ENCODE data around the gene SLC6A12. TPM values are rescaled to one million over a fixed set of nuclear protein-coding genes. Genes with fewer than 3 reads are reported as not detected.

Gene SLC6A12
- polyA plus RNA-seq, 3 donors: 15.3 to 19.1 (median 18.2) TPM

- no peak for DNase-seq
Measured at GRCh38 chr12:140162-140561, 73.8 kb downstream of the SLC6A12 start.

Other genes with a start within 250 kb of the SLC6A12 start
- gene IQSEC3, start 147.4 kb downstream of the SLC6A12 start, polyA plus RNA-seq (ENCODE audit: insufficient read length in 3 of 3): 10 to 100 TPM in 2 of 3 donors, 1 to 10 TPM in 1; 7.5 to 12.8 (median 11.0) TPM
- gene SLC6A13, start 48.7 kb upstream of the SLC6A12 start, polyA plus RNA-seq (ENCODE audit: insufficient read length in 3 of 3): 10 to 100 TPM; 44.2 to 60.0 (median 57.2) TPM
- gene KDM5A, start 175.2 kb upstream of the SLC6A12 start, polyA plus RNA-seq (ENCODE audit: insufficient read length in 3 of 3): 10 to 100 TPM; 42.0 to 47.1 (median 43.3) TPM
- 10 to 100 TPM; 20.0 to 37.8 (median 30.1) TPM for gene CCDC77, start 187.5 kb upstream of the SLC6A12 start, polyA plus RNA-seq (ENCODE audit: insufficient read length in 3 of 3)
- 10 to 100 TPM; 15.1 to 21.6 (median 17.1) TPM for gene B4GALNT3, start 245.8 kb upstream of the SLC6A12 start, polyA plus RNA-seq (ENCODE audit: insufficient read length in 3 of 3)

Data from renal pelvis (tissue), 4 donors.